Fibroblast of lung (primary cell): ENCODE data around the gene KRTAP9-2. TPM values are rescaled to one million over a fixed set of nuclear protein-coding genes. Genes with fewer than 3 reads are reported as not detected.
"Not testable (repeated sequence)": the region's sequence is repeated elsewhere in the genome, so short reads cannot be mapped to it uniquely, and the experiment has no call there.

Experiments used
- DNase-seq, 2 donors: peaks; one replicate each; pipeline versions ENCODE4 v3.0.0 to v3.0.0-alpha.2; 2010; ENCODE audit warnings: low read depth in 2 of 2
- H2AFZ ChIP-seq: 2 replicates; pipeline ENCODE4 v1.5.1; 2012; ENCODE audit warnings: low read length, control low read depth, inconsistent platforms
- H3K27ac ChIP-seq: 2 replicates; pipeline ENCODE4 v1.5.1; 2011; ENCODE audit warnings: low read length, control low read depth; ENCODE audit not compliant: insufficient read depth
- H3K27me3 ChIP-seq: 2 replicates; pipeline ENCODE4 v1.5.1; 2011; ENCODE audit warnings: mild to moderate bottlenecking, low read length; ENCODE audit not compliant: control insufficient read depth, insufficient read depth
- H3K36me3 ChIP-seq: 2 replicates; pipeline ENCODE4 v1.5.1; 2011; ENCODE audit warnings: low read length; ENCODE audit not compliant: control insufficient read depth, insufficient read depth
- H3K4me1 ChIP-seq: 2 replicates; pipeline ENCODE4 v1.5.1; 2011; ENCODE audit warnings: low read length; ENCODE audit not compliant: control insufficient read depth, insufficient read depth; ENCODE audit errors: extremely low read depth
- H3K4me2 ChIP-seq: 2 replicates; pipeline ENCODE4 v1.5.1; 2011; ENCODE audit warnings: low read length, control low read depth; ENCODE audit not compliant: insufficient read depth; ENCODE audit errors: extremely low read depth
- H3K4me3 ChIP-seq, 4 experiments: fragments of 200-600 bp in 1 of 4; sonication (generic) in 1 of 4; replicated peaks in 1 of 4; 2 replicates each; pipeline ENCODE4 v1.5.1; 2011 to 2016; ENCODE audit warnings: low read length in 4 of 4, low read depth in 3 of 4, mild to moderate bottlenecking in 3 of 4, control low read depth in 2 of 4, inconsistent platforms in 1 of 4, mixed read lengths in 1 of 4; ENCODE audit not compliant: insufficient read depth in 1 of 4; ENCODE audit errors: control extremely low read depth in 1 of 4
- H3K79me2 ChIP-seq: 2 replicates; pipeline ENCODE4 v1.5.1; 2012; ENCODE audit warnings: mild to moderate bottlenecking, low read length, inconsistent platforms; ENCODE audit not compliant: control insufficient read depth, insufficient read depth
- H3K9ac ChIP-seq: 2 replicates; pipeline ENCODE4 v1.5.1; 2011; ENCODE audit warnings: mild to moderate bottlenecking, low read length, control low read depth; ENCODE audit not compliant: insufficient read depth
- H3K9me3 ChIP-seq: 2 replicates; pipeline ENCODE4 v1.5.1; 2012; ENCODE audit warnings: low read depth, low read length; ENCODE audit not compliant: control insufficient read depth, insufficient read depth
- H4K20me1 ChIP-seq: 2 replicates; pipeline ENCODE4 v1.5.1; 2011; ENCODE audit warnings: low read length; ENCODE audit not compliant: control insufficient read depth, insufficient read depth; ENCODE audit errors: extremely low read depth
- CTCF ChIP-seq, 2 donors: IDR thresholded peaks in 1 of 2; conservative IDR thresholded peaks in 1 of 2; 1 replicate in 1 of 2; 2 replicates in 1 of 2; pipeline ENCODE4 v1.5.1; 2011 to 2012; ENCODE audit warnings: low read length in 2 of 2, control low read depth in 1 of 2, inconsistent platforms in 1 of 2, low read depth in 1 of 2, mild to moderate bottlenecking in 1 of 2
- EZH2 ChIP-seq: IDR thresholded peaks from 2 replicates; pipeline ENCODE4 v1.5.1; 2012; ENCODE audit warnings: low read length, control low read depth, mild to moderate bottlenecking; ENCODE audit errors: missing control alignments
- polyA plus RNA-seq, 2 donors: library from polyadenylated mRNA; depleted of rRNA in 1 of 2; stranded (reverse) in 1 of 2; unstranded in 1 of 2; fragments of >200 nt; gene quantifications; 2 replicates each; pipeline ENCODE4 v1.2.1, GENCODE V29; 2011 to 2012; ENCODE audit warnings: missing spikeins in 1 of 2
- total RNA-seq: library from RNA; depleted of rRNA; stranded (reverse); fragments of >200 nt; gene quantifications from 2 replicates; pipeline ENCODE4 v1.2.1, GENCODE V29; 2014

The KRTAP9-2 gene
- total and polyA plus RNA-seq, 2 donors (not counting 1 experiment from before 2014, with no cell fraction given): not detected

- no peak for DNase-seq
- no peaks in the 10 kb centered on the region for H3K4me1 ChIP-seq
- H3K36me3 ChIP-seq: no peaks in the 10 kb centered on the region
- H3K27ac ChIP-seq: no peak overlapping the region
- no peak overlapping the region for H2AFZ ChIP-seq
- H3K4me3 ChIP-seq: no peak overlapping the region
- H3K9me3 ChIP-seq: no peaks in the 10 kb centered on the region
- TF ChIP-seq CTCF (conservative IDR thresholded peaks at IDR 0.05 in 1 of 2, IDR thresholded peaks at IDR 0.05 in 1 of 2; ENCODE audit: low read depth in 1 of 2, low read length in 2 of 2) (no peak), EZH2 (no peak)
- H3K4me2 ChIP-seq: no peak overlapping the region
- no peak overlapping the region for H3K9ac ChIP-seq
- no peaks in the 10 kb centered on the region for H4K20me1 ChIP-seq
- H3K27me3 ChIP-seq: no peaks in the 10 kb centered on the region
- H3K79me2 ChIP-seq: no peaks in the 10 kb centered on the region
Measured at GRCh38 chr17:41231731-41232130, 5.3 kb downstream of the KRTAP9-2 start.

- not testable (repeated sequence) for H3K36me3 ChIP-seq, DNase-seq, H3K27ac ChIP-seq, H3K4me2 ChIP-seq, H3K4me3 ChIP-seq, H4K20me1 ChIP-seq, H2AFZ ChIP-seq, H3K9ac ChIP-seq, H3K9me3 ChIP-seq, H3K4me1 ChIP-seq, H3K79me2 ChIP-seq, H3K27me3 ChIP-seq
Measured at GRCh38 chr17:41232399-41233105, 6.1 kb downstream of the KRTAP9-2 start, which contains the start of gene KRTAP9-3. Gene KRTAP9-3, plus strand, starts transcription at chr17:41232449. Its CDS starts 53 bp downstream, at chr17:41232502.

- DNase-seq, H3K9ac ChIP-seq: not testable (repeated sequence)
Measured at GRCh38 chr17:41237116-41237515, 10.7 kb downstream of the KRTAP9-2 start.

GRCh38 chr17:41237949-41238437 lies 11.5 kb downstream of the KRTAP9-2 start, which contains the start of gene KRTAP9-8:
Gene KRTAP9-8, plus strand, starts transcription at chr17:41237999. Its CDS starts 53 bp downstream, at chr17:41238052.
- not testable (repeated sequence) for H3K4me2 ChIP-seq, H3K9ac ChIP-seq, H3K79me2 ChIP-seq, H3K4me3 ChIP-seq, H4K20me1 ChIP-seq, DNase-seq, H3K9me3 ChIP-seq, H3K27me3 ChIP-seq, H3K4me1 ChIP-seq, H3K36me3 ChIP-seq, H2AFZ ChIP-seq, H3K27ac ChIP-seq

More at GRCh38 chr17:41237116-41237515, 10.7 kb downstream of the KRTAP9-2 start:
- H3K4me2 ChIP-seq, H3K36me3 ChIP-seq, H3K27ac ChIP-seq, H3K4me3 ChIP-seq, H4K20me1 ChIP-seq, H3K9me3 ChIP-seq, H3K27me3 ChIP-seq, H3K4me1 ChIP-seq, H2AFZ ChIP-seq, H3K79me2 ChIP-seq: not testable (repeated sequence)

- not testable (repeated sequence) for H3K4me1 ChIP-seq, H2AFZ ChIP-seq, H3K36me3 ChIP-seq, H3K27ac ChIP-seq, H3K27me3 ChIP-seq, H3K4me2 ChIP-seq, H4K20me1 ChIP-seq, H3K79me2 ChIP-seq, H3K9ac ChIP-seq, DNase-seq, H3K4me3 ChIP-seq, H3K9me3 ChIP-seq
Measured at GRCh38 chr17:41246995-41247787, 20.7 kb downstream of the KRTAP9-2 start.
